ENCODE measurements around the gene KIZ.

The KIZ gene

GRCh38 chr20:21114584-21114983 lies 11.3 kb upstream of the KIZ start:
- H3K4me3 ChIP-seq (ENCODE audit: low read depth, low read length) = no peak overlapping the region
- no peak for TF ChIP-seq CTCF (IDR thresholded peaks at IDR 0.05; ENCODE audit: insufficient read depth, low read depth, low read length, missing control alignments)
- no peak for DNase-seq (ENCODE audit: low read depth)

GRCh38 chr20:21117521-21117920 lies 8.4 kb upstream of the KIZ start:
- no peak for DNase-seq (ENCODE audit: low read depth)
- no peak overlapping the region for H3K4me3 ChIP-seq (ENCODE audit: low read depth, low read length)
- TF ChIP-seq CTCF (IDR thresholded peaks at IDR 0.05; ENCODE audit: insufficient read depth, low read depth, low read length, missing control alignments) = no peak

- H3K4me3 ChIP-seq (ENCODE audit: low read depth, low read length) = no peak overlapping the region
- no peak for DNase-seq (ENCODE audit: low read depth)
- TF ChIP-seq CTCF (IDR thresholded peaks at IDR 0.05; ENCODE audit: insufficient read depth, low read depth, low read length, missing control alignments) = no peak
Observed at GRCh38 chr20:21118138-21118537, 7.7 kb upstream of the KIZ start.

GRCh38 chr20:21118782-21119181 lies 7.1 kb upstream of the KIZ start:
- no peak for TF ChIP-seq CTCF (IDR thresholded peaks at IDR 0.05; ENCODE audit: insufficient read depth, low read depth, low read length, missing control alignments)
- no peak overlapping the region for H3K4me3 ChIP-seq (ENCODE audit: low read depth, low read length)
- DNase-seq (ENCODE audit: low read depth) = no peak

GRCh38 chr20:21124190-21124589 lies 1.7 kb upstream of the KIZ start:
- TF ChIP-seq CTCF (IDR thresholded peaks at IDR 0.05; ENCODE audit: insufficient read depth, low read depth, low read length, missing control alignments) = no peak
- no peak overlapping the region for H3K4me3 ChIP-seq (ENCODE audit: low read depth, low read length)
- no peak for DNase-seq (ENCODE audit: low read depth)

GRCh38 chr20:21125072-21125848 lies 622 bp upstream of the KIZ start:
- DNase-seq (ENCODE audit: low read depth) = no peak
- peak overlapping the region; percentile 63 for H3K4me3 ChIP-seq (ENCODE audit: low read depth, low read length)
- TF ChIP-seq CTCF (IDR thresholded peaks at IDR 0.05; ENCODE audit: insufficient read depth, low read depth, low read length, missing control alignments) = no peak

- DNase-seq (ENCODE audit: low read depth) = no peak
- H3K4me3 ChIP-seq (ENCODE audit: low read depth, low read length) = peak overlapping the region; percentile 81
- TF ChIP-seq CTCF (IDR thresholded peaks at IDR 0.05; ENCODE audit: insufficient read depth, low read depth, low read length, missing control alignments) = no peak
Observed at GRCh38 chr20:21126581-21126870, 644 bp downstream of the KIZ start.
